IMR-90 (cell line): Measurements from ENCODE around the gene ITGA2. TPM values are rescaled to one million over a fixed set of nuclear protein-coding genes. Genes with fewer than 3 reads are reported as not detected.

Experiments
- ATAC-seq: fragments of 200-7000 bp; cut with Tn5 transposase; 2 replicates; pipeline ENCODE4 v1.9.1; 2020; ENCODE audit warnings: low read depth, mild to moderate bottlenecking, moderate library complexity
- BruUV-seq: library from RNA; stranded (reverse); fragments of 400-500 nt; replicated peaks from 2 replicates; lab custom pipeline; 2021; lab: Mats Ljungman, UMichigan
- CTCF ChIA-PET: fragments of 300-600 bp; formaldehyde crosslinking; extraction: SDS; loops from one replicate; lab custom pipeline; 2021; ENCODE audit warnings: antibody characterized with exemption; lab: Yijun Ruan, JAX
- POLR2A ChIA-PET: fragments of 300-600 bp; sonication (Branson Sonifier 250); formaldehyde crosslinking; loops from one replicate; lab custom pipeline; 2022; ENCODE audit warnings: antibody characterized with exemption; ENCODE audit not compliant: unreplicated experiment; lab: Charles Lee
- DNase-seq: peaks from one replicate; pipeline ENCODE4 v3.0.0; 2013
- H2AFZ ChIP-seq: replicated peaks from 2 replicates; pipeline ENCODE3; 2013; ENCODE audit warnings: low read length, mild to moderate bottlenecking; ENCODE audit not compliant: poor library complexity
- H2AK5ac ChIP-seq: 2 replicates; pipeline ENCODE4 v1.6.1; 2013; ENCODE audit warnings: low read depth, low read length, inconsistent platforms
- H2AK9ac ChIP-seq: replicated peaks from 2 replicates; pipeline ENCODE3; 2013; ENCODE audit warnings: mild to moderate bottlenecking, low read depth, low read length, moderate library complexity; ENCODE audit not compliant: poor library complexity
- H2BK120ac ChIP-seq: 2 replicates; pipeline ENCODE4 v1.6.1; 2013; ENCODE audit warnings: low read depth, low read length, inconsistent platforms
- H2BK15ac ChIP-seq: 3 replicates; pipeline ENCODE4 v1.6.1; 2013; ENCODE audit warnings: low read depth, low read length, inconsistent platforms
- H2BK20ac ChIP-seq: 2 replicates; pipeline ENCODE4 v1.6.1; 2013; ENCODE audit warnings: low read depth, mild to moderate bottlenecking, inconsistent platforms, low read length, moderate library complexity
- H2BK5ac ChIP-seq: 2 replicates; pipeline ENCODE4 v1.6.1; 2013; ENCODE audit warnings: mild to moderate bottlenecking, low read depth, low read length, inconsistent platforms; ENCODE audit not compliant: poor library complexity, severe bottlenecking
- H3K14ac ChIP-seq: replicated peaks from 2 replicates; pipeline ENCODE4 v1.6.1; 2013; ENCODE audit warnings: low read depth, low read length, inconsistent platforms
- H3K18ac ChIP-seq: 2 replicates; pipeline ENCODE4 v1.6.1; 2013; ENCODE audit warnings: low read depth, low read length, control low read depth
- H3K23ac ChIP-seq: 2 replicates; pipeline ENCODE4 v1.6.1; 2013; ENCODE audit warnings: low read depth, low read length, inconsistent platforms
- H3K27ac ChIP-seq: 2 replicates; pipeline ENCODE4 v1.5.1; 2013; ENCODE audit warnings: mild to moderate bottlenecking, control low read depth, low read length; ENCODE audit not compliant: insufficient read depth
- H3K27me3 ChIP-seq: 2 replicates; pipeline ENCODE4 v1.6.1; 2013; ENCODE audit warnings: low read length; ENCODE audit not compliant: control insufficient read depth, insufficient read depth
- H3K36me3 ChIP-seq: 2 replicates; pipeline ENCODE4 v1.6.1; 2013; ENCODE audit warnings: low read length, mixed read lengths; ENCODE audit not compliant: control insufficient read depth, insufficient read depth
- H3K4ac ChIP-seq: 2 replicates; pipeline ENCODE4 v1.6.1; 2013; ENCODE audit warnings: low read depth, low read length, inconsistent platforms
- H3K4me1 ChIP-seq: 2 replicates; pipeline ENCODE4 v1.6.1; 2013; ENCODE audit warnings: low read length, mixed read lengths; ENCODE audit not compliant: control insufficient read depth, insufficient read depth
- H3K4me2 ChIP-seq: 2 replicates; pipeline ENCODE4 v1.6.1; 2013; ENCODE audit warnings: low read depth, mild to moderate bottlenecking, control low read depth, low read length, moderate library complexity
- H3K4me3 ChIP-seq: 2 replicates; pipeline ENCODE4 v1.5.1; 2013; ENCODE audit warnings: low read depth, mild to moderate bottlenecking, control low read depth, low read length, moderate library complexity; ENCODE audit not compliant: insufficient read depth
- H3K56ac ChIP-seq: 2 replicates; pipeline ENCODE4 v1.6.1; 2013; ENCODE audit warnings: low read length, inconsistent platforms; ENCODE audit not compliant: insufficient read depth; ENCODE audit errors: extremely low read depth
- H3K79me1 ChIP-seq, 2 experiments: 2 replicates each; pipeline ENCODE4 v1.6.1; 2013; ENCODE audit warnings: low read length in 2 of 2, inconsistent platforms in 1 of 2, low read depth in 1 of 2
- H3K9ac ChIP-seq: 2 replicates; pipeline ENCODE4 v1.6.1; 2013; ENCODE audit warnings: low read depth, low read length, control low read depth
- H3K9me1 ChIP-seq: 2 replicates; pipeline ENCODE4 v1.6.1; 2013; ENCODE audit warnings: low read length, inconsistent platforms; ENCODE audit not compliant: insufficient read depth
- H3K9me3 ChIP-seq: 2 replicates; pipeline ENCODE4 v1.6.1; 2013; ENCODE audit warnings: low read length; ENCODE audit not compliant: control insufficient read depth, insufficient read depth
- H4K20me1 ChIP-seq: 2 replicates; pipeline ENCODE4 v1.6.1; 2013; ENCODE audit warnings: low read length, inconsistent platforms; ENCODE audit not compliant: insufficient read depth
- H4K5ac ChIP-seq: 2 replicates; pipeline ENCODE4 v1.6.1; 2013; ENCODE audit warnings: mild to moderate bottlenecking, low read depth, low read length, control low read depth
- H4K8ac ChIP-seq, 2 experiments: 2 replicates each; pipeline ENCODE4 v1.6.1; 2013; ENCODE audit warnings: low read depth in 2 of 2, low read length in 2 of 2, control low read depth in 1 of 2, inconsistent platforms in 1 of 2
- H4K91ac ChIP-seq: 2 replicates; pipeline ENCODE4 v1.6.1; 2013; ENCODE audit warnings: low read depth, low read length, inconsistent platforms; ENCODE audit not compliant: insufficient read depth
- BHLHE40 ChIP-seq: fragments of 150-350 bp; IDR thresholded peaks from 2 replicates; pipeline ENCODE4 v1.6.1; 2016; ENCODE audit warnings: mild to moderate bottlenecking, low read depth, low read length
- CEBPB ChIP-seq: IDR thresholded peaks from 2 replicates; pipeline ENCODE4 v1.6.1; 2012; ENCODE audit warnings: low read depth, low read length, improper control_type of control experiment
- CHD1 ChIP-seq: IDR thresholded peaks from 2 replicates; pipeline ENCODE4 v1.6.1; 2012; ENCODE audit warnings: low read depth, low read length, improper control_type of control experiment
- CTCF ChIP-seq: conservative IDR thresholded peaks from 2 replicates; pipeline ENCODE4 v1.5.1; 2012; ENCODE audit warnings: mild to moderate bottlenecking, low read depth, low read length, improper control_type of control experiment
- ELK1 ChIP-seq: fragments of 150-350 bp; IDR thresholded peaks from 2 replicates; pipeline ENCODE4 v1.6.1; 2016; ENCODE audit warnings: low read depth, mild to moderate bottlenecking, low read length, moderate library complexity, borderline replicate concordance
- FOS ChIP-seq: fragments of 150-350 bp; IDR thresholded peaks from 2 replicates; pipeline ENCODE4 v1.6.1; 2016; ENCODE audit warnings: low read depth, low read length
- MAFK ChIP-seq: IDR thresholded peaks from 2 replicates; pipeline ENCODE4 v1.6.1; 2012; ENCODE audit warnings: low read depth, low read length, improper control_type of control experiment
- MAZ ChIP-seq: IDR thresholded peaks from 2 replicates; pipeline ENCODE4 v1.6.1; 2012; ENCODE audit warnings: low read depth, mild to moderate bottlenecking, low read length, improper control_type of control experiment, moderate library complexity, borderline replicate concordance
- MXI1 ChIP-seq: IDR thresholded peaks from 2 replicates; pipeline ENCODE4 v1.6.1; 2012; ENCODE audit warnings: low read depth, mild to moderate bottlenecking, low read length, moderate library complexity, borderline replicate concordance
- NFE2L2 ChIP-seq: fragments of 150-350 bp; IDR thresholded peaks from 2 replicates; pipeline ENCODE4 v1.6.1; 2016; ENCODE audit warnings: low read depth, mild to moderate bottlenecking, low read length
- POLR2A ChIP-seq: IDR thresholded peaks from 2 replicates; pipeline ENCODE4 v1.6.1; 2012; ENCODE audit warnings: mild to moderate bottlenecking, low read depth, low read length
- RAD21 ChIP-seq: IDR thresholded peaks from 2 replicates; pipeline ENCODE4 v1.6.1; 2012; ENCODE audit warnings: low read length, improper control_type of control experiment
- RCOR1 ChIP-seq: IDR thresholded peaks from 2 replicates; pipeline ENCODE4 v1.6.1; 2012; ENCODE audit warnings: mild to moderate bottlenecking, low read length, improper control_type of control experiment; ENCODE audit not compliant: insufficient replicate concordance
- RFX5 ChIP-seq: IDR thresholded peaks from 2 replicates; pipeline ENCODE4 v1.8.0; 2012; ENCODE audit warnings: low read depth, mild to moderate bottlenecking, low read length, moderate library complexity
- SMC3 ChIP-seq: fragments of 150-350 bp; IDR thresholded peaks from 2 replicates; pipeline ENCODE4 v1.6.1; 2016; ENCODE audit warnings: low read depth, mild to moderate bottlenecking, antibody characterized with exemption, low read length, moderate library complexity
- USF2 ChIP-seq: fragments of 150-350 bp; IDR thresholded peaks from 2 replicates; pipeline ENCODE4 v1.6.1; 2017; ENCODE audit warnings: mild to moderate bottlenecking, antibody characterized with exemption, low read length, low read depth
- WGBS, 2 experiments: methylation state at CpG; one replicate each; pipeline versions ENCODE4 v1.1.5 to v1.1.7; 2013; ENCODE audit warnings: missing lambda C conversion rate in 2 of 2; ENCODE audit not compliant: insufficient read length in 1 of 2; ENCODE audit errors: extremely low coverage in 2 of 2; 5-methylcytosine and 5-hydroxymethylcytosine counted together
- dilution Hi-C: fragments of 300-500 bp; cut with HindIII; formaldehyde crosslinking; loops from one replicate; pipeline ENCODE4 v1.14.3; 2018; ENCODE audit warnings: low sequenced_read_pairs; ENCODE audit not compliant: unreplicated experiment
- in situ Hi-C: fragments of 300-500 bp; cut with MboI; formaldehyde crosslinking; loops from 3 replicates; pipeline ENCODE4 v1.14.3; 2019; ENCODE audit warnings: low sequenced_read_pairs, inconsistent platforms, mixed read lengths
- intact Hi-C: fragments of 100-400 bp; cut with micrococcal nuclease; formaldehyde crosslinking; loops from 2 replicates; pipeline ENCODE4 v1.10.0; 2022
- polyA plus RNA-seq, 3 experiments: library from polyadenylated mRNA; depleted of rRNA; stranded (reverse); fragments of >200 nt; gene quantifications; 2 replicates each; pipeline ENCODE4 v1.2.3, GENCODE V29; 2012; ENCODE audit warnings: low replicate concordance in 1 of 3
- total RNA-seq: library from RNA; depleted of rRNA; stranded (reverse); fragments of >200 nt; gene quantifications from 2 replicates; pipeline ENCODE4 v1.2.3, GENCODE V29; 2012

Gene ITGA2
- total and polyA plus RNA-seq, 2 of the 4 experiments (the other 2 are of a cell fraction) = 23.3 to 93.4 TPM

DNA sequence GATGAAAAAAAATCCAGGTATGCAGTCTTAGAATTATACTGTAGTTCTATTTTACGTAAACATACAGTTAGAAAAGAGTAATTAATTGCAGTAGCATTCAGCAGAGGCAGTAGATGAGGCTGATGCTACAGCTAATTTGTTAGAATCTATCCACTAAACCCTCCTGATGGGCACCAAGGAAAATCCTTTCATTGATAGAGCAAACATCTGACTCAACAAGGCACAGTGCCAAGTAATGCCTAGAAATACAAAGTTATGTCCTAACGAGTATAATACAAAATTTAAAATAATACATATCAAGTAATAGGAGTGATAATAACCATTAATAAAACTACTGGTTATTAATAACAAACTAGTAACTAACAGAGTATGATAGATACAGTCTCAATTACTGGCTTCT, 111.5 kb downstream of the ITGA2 start:
- Histone ChIP-seq H2AK5ac (no peak overlapping the region), H3K27me3 (no peaks in the 10 kb centered on the region), H2BK5ac (peak overlapping the region; percentile 14), H3K56ac (no peak overlapping the region), H3K4ac (no peak overlapping the region), H3K79me1 (peaks cover 0 to 3% of the 10 kb centered on the region in 2 experiments; a peak in 2 of 4 replicates), H3K9me3 (no peaks in the 10 kb centered on the region), H3K14ac (no peak overlapping the region), H3K9me1 (no peaks in the 10 kb centered on the region), H2AFZ (no peak overlapping the region), H2AK9ac (no peak overlapping the region), H4K5ac (no peak overlapping the region), H3K36me3 (peaks cover 20% of the 10 kb centered on the region), H2BK15ac (no peak overlapping the region), H3K18ac (no peak overlapping the region), H3K4me3 (no peak overlapping the region), H4K8ac (no peak overlapping the region), H3K4me2 (no peak overlapping the region), H2BK20ac (no peak overlapping the region), H3K23ac (no peak overlapping the region), H2BK120ac (no peak overlapping the region), H4K91ac (no peak overlapping the region), H3K9ac (no peak overlapping the region), H3K27ac (no peak overlapping the region), H4K20me1 (no peaks in the 10 kb centered on the region), H3K4me1 (peaks cover 2% of the 10 kb centered on the region; the same call in 1 of the 2 replicates)
- intact Hi-C loops (no loop called here), in situ Hi-C loops (no loop called here), dilution Hi-C loops (no loop called here)
- BruUV-seq = no TSS peak
- POLR2A ChIA-PET = interaction anchor here (0.7 kb wide), 1 partner anchor 19 kb away, joined by 3 read pairs; no protein-coding TSS in a partner anchor
- CTCF ChIA-PET = interaction anchor here (0.6 kb wide), 1 partner anchor 9 kb away, joined by 3 read pairs; no protein-coding TSS in a partner anchor
- TF ChIP-seq USF2 = no peak
- TF ChIP-seq BHLHE40 = no peak
- no peak for TF ChIP-seq POLR2A
- no peak for TF ChIP-seq ELK1
- no peak for TF ChIP-seq MAFK
- TF ChIP-seq RAD21 = no peak
- TF ChIP-seq RFX5 = no peak
- no peak for TF ChIP-seq CEBPB
- no peak for TF ChIP-seq MAZ
- TF ChIP-seq RCOR1 = no peak
- TF ChIP-seq FOS = no peak
- no peak for TF ChIP-seq MXI1
- no peak for TF ChIP-seq CHD1
- TF ChIP-seq CTCF = no peak
- no peak for TF ChIP-seq NFE2L2
- no peak for TF ChIP-seq SMC3
- WGBS, 2 experiments = no CpG with 5 or more reads among the region's 2 CpGs
- DNase-seq (peak; percentile 19), ATAC-seq (no peak)
